ENCODE results near the gene OR5B12.
"Not testable (repeated sequence)": the region's sequence is repeated elsewhere in the genome, so short reads cannot be mapped to it uniquely, and the experiment has no call there.

The OR5B12 gene

DNA sequence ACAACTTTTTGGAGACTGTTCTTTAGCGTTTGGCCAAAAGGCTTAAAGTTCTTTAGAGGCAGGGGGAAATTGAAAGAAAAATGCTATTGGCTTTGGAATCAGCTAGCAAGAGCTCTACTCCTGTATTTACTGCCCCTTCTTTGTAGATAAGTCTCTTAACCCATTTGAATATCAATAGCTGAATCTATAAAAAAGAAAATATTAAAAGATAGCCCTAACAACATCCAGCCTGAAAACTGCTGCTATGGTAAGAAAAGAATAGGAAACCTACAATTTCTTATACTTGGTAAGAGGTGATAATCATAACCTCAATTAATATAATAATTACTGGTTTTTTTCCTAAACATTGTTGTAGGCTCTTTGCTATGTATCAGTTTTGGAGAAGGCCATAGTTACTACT is at the start of gene OR5B12:
Gene OR5B12, minus strand, starts transcription at position 101 of the 400 bp plus-strand sequence. CDS start 2,085 bp downstream, outside the sequence.
- DNase-seq (ENCODE audit: low read depth in 3 of 3), result no peak

DNA sequence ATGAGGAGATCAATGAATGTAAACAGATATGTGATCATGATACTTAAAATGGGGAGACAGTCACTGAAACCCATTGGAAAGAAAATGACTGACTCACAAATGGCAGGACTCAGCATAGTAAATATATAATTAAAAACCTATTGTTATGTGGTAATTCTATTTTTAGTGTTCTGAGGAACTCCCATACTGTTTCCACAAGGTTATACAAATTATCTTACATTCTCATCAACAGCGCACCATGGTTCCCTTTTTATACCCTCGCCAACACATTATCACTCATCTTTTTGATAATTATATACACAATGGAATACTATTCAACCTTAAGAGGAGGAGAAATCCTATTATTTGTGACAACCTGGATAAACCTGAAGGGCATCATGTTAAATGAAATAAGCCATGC is 48.8 kb upstream of the OR5B12 start:
- DNase-seq (ENCODE audit: low read depth in 3 of 3), result no peak

DNA sequence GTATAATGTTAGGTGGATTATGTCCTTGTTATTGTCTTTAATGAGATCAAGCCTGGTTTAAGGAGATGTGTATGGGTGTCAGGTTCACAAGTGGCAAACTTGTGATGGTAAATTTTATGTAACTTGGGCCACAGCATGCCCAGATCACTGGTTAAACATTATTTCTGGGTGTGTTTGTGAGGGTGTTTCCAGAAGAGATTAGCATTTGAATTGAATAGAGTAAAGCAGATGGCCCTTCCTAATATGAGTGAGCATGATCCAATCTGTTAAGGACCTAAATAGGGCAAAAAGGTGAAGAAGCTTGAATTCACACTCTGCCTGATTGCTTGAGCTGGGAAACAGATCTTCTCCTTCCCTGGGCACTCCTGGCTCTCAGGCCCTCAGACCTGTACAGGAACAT is 45.1 kb upstream of the OR5B12 start:
- no peak for DNase-seq (ENCODE audit: low read depth in 3 of 3)

DNA sequence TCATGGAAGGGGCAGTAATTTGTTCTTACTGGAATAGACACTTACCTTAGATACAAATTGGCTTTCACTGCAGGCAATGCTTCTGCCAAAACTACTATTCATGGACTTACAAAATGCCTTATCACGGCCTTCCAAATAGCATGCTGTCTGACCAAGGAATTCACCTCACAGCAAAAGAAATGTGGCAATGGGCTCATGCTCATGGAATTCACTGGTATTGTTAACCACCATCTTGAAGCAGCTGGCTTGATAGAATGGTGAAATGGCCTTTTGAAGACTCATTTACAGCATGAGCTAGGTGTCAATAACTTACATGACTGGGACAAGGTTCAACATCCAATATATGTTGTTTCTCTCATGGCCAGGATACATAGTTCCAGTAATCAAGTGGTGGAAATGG is 43.9 kb upstream of the OR5B12 start:
- no peak for DNase-seq (ENCODE audit: low read depth in 3 of 3)

DNA sequence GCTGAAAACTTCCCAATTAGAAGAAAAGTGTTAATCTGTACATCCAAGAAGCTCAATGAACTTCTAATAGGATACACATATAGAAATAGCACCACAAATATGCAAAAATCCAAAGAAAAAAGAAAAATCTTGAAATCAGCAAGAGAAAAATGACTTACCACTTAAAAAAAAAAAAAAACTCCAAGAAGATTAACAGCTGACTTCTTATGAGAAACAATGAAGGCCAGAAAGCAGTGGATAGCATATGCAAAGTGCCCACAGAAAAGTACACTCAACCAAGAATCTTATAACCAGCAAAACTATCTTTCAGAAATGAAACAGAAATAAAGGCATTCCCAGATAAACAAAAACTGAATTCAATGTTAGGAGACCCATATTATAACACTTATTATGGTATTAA is 29.9 kb upstream of the OR5B12 start:
- DNase-seq (ENCODE audit: low read depth in 3 of 3), result no peak

DNA sequence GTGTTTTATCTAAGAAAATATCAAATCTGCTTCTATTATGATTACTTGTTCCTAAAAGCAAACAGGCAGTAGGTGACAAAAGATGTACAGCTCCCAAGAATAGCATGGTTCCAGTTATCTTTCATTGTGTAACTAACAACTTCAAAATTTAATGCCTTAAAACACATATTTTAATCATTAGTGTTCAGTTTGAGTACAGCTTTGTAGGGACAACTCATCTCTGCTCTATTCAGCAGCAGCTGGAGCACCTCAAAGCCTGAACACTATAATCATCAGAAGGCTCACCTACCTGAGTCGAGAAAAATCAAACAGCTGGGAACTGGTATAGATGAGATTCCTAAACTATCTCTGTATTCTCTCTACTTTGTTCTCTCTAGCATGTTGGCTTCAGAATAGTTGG is 24.3 kb upstream of the OR5B12 start:
- DNase-seq (ENCODE audit: low read depth in 3 of 3), result no peak

DNA sequence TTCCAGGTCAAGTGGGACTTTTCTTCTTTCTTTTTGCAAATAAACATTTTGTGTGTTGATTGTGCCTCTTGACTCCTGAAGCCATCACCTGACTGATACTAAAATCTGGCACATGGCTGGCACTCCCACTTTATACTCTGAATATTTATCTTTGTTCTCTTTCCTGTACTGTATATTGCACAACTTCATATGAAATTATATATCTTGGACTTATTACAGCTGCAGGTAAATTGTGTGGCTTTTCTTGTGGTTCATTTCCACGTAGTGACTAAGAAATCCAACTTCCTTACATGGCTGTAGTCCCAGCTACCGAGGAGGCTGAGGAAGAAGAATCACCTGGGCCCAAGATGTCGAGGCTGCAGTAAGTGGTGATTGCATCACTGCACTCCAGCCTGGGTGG is 23.7 kb upstream of the OR5B12 start:
- DNase-seq (ENCODE audit: low read depth in 3 of 3), result no peak

DNA sequence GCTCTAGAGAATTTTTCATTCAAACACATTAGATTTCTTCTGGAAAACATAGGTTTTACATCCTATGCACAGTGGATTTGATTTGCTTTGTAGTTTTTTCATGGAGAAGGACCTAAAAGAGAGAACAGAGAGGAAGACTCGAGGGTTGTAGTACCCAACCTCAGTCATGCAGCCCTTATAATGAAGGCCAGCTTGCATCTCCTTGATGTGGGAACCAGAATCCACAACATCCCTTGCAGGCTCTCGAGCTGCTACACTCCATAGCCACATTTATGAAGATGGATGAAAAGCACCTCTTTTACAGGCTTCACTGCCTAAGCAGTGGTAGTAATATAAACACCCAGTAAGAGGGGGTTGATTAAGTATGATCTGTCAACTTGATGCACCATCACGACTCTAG is 9.5 kb upstream of the OR5B12 start:
- no peak for DNase-seq (ENCODE audit: low read depth in 3 of 3)

DNA sequence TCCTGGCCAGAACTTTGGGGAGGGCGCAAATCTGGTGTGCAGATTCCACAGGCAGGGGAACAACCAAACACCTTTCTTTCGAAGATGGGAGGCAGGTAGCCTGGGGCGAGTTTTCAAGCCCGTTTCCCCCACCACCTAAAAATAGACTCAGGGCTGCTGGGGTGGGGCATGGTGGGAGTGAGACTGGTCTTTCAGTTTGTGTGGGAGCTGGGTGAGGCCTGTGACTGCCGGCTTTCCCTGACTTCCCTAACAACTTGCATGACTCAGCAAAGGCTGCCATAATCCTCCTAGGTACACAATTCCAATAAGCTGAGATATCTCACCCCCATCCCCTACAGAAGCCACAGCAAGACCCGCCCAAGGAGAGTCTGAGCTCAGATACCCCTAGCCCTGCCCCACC is 4.3 kb upstream of the OR5B12 start:
- DNase-seq (ENCODE audit: low read depth in 3 of 3), result no peak

DNA sequence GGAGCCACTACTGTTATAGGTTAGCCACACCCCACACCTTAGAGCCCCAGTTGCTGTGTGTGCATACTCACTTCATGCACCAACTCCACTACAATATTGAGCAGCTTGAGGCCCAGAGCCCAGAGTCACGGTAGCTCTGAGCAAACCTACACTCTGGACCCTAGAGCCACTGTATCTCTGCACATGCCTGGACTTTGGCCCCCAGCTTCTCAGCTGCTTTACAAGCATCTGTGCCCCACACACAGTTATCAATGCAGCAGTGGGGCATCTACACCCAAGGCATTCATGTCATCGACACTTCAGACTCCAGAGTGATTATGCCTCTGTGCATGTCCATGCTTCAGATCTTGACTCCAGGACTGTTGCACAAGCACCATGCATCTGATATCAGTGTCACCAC is 2.3 kb upstream of the OR5B12 start:
- DNase-seq (ENCODE audit: low read depth in 3 of 3), result no peak

DNA sequence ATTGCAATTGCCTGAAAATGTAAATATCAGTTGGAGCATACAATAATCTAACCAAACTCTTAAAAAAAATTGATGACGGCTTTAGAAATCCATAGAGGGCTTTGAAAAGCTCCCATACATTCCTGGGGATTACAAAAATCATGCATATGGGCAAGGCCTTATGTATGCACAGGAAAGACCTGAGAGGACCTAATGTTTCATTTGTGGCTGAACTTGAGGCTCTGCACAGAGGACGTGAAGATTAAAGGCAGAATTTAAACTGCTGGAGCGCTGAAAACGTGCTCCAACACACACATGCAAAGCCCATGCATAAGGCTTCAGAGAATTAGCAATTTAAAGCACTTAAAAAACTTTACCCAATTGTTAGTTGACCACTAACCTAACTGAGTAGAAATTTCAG is 3.5 kb downstream of the OR5B12 start:
- no peak for DNase-seq (ENCODE audit: low read depth in 3 of 3)

DNA sequence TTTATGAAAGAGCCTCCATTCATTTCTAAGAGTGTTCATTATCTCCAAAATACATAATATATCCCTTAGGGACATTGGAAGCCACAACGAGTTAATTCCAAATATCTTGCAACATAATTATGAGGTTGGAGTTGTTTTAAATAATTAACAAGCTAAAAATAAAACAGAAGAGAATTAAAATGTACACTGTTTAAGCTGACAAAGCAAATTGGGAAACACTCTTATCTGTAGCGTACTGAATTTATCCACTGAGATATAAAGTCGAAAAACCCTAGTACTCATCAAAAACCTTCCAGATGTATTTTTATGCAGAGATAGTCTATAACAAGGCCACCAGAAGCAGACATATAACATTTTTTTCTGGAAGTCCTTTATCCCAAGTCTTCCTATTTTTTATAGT is 7.8 kb downstream of the OR5B12 start:
- DNase-seq (ENCODE audit: low read depth in 3 of 3), result no peak

DNA sequence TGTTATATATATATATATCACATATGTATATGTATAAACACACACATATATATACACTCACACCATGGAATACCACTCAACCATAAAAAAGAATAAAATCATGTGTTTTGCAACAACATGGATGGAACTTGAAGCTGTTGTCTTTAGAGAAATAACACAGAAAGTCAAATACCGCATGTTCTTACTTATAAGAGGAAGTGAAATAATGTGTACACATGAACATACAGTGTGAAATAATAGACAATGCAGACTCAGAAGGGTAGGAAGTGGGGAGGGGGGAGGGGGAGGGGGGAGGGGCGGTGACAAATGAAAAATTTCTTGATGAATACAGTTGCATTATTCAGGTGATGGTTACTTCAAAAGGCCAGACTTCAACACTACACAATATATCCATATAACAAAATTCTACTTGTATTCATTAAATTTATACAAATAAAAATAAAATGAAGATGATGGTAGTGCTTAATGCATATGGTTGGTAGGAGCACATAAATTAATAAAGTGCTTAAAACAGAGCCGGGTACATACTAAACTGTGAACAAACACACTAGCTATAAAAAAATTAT is 8.3 kb downstream of the OR5B12 start:
- no peak for DNase-seq (ENCODE audit: low read depth in 3 of 3)

DNA sequence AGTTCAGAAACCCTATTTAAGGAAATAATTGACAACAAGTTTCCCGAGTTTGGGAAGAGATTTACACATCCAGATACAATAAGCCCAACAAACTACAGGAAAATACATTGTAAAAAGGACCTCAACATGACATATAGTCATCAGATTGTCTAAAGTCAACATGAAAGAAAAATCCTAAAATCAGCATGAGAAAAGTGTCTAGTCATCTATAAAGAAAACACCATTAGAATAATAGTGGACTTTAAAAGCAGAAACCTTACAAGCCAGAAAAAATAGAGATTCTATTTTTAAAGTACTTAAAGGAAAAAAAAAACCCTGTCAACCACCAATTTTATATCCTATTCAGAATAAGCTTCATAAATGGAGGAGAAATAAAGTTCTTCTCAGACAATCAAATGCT is 12.8 kb downstream of the OR5B12 start:
- DNase-seq (ENCODE audit: low read depth in 3 of 3), result no peak

DNA sequence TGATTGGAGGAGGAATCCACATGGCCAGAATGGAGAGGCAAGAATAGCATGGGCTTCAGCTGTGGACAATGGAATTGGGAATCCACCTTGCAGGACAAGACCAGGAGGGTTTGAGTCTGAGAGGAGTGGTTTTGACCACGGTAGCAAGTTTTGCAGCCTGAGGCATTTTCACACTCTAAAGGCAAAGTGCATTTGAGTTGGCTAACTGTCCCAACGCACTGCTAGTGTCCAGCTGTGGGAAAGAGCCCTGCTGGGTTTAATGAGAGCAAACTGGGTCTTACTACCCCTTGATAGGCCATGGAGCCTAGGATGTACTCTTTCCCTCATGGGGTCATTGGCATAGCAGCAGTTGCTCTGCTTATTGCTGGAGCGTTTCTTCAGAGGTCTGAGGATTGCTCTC is 14.0 kb downstream of the OR5B12 start, which contains the start of gene OR5B2:
Gene OR5B2, minus strand, starts transcription at position 101 of the 400 bp plus-strand sequence. CDS start 4,860 bp downstream, outside the sequence.
- no peak for DNase-seq (ENCODE audit: low read depth in 3 of 3)

DNA sequence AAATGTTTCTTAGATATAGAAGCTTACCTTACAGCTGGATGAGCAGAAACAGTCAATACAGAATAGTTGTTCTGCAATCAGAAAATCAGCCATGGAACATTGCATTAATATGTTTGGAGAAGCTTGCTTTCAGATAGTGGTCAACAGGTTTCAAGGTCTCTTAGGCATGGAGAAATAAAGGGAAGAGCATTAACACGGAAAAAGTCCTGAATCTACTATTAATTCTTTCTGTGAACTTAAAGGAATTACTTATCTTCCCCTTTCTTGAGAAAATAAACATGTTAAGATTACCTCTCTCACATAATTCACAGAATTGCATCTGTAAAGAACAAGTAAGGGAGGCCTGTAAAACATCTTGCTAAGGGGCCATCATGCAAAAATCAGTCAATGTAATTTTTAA is 35.3 kb downstream of the OR5B12 start, which contains the start of gene OR5B3:
Gene OR5B3, minus strand, starts transcription at position 101 of the 400 bp plus-strand sequence. CDS start 3,465 bp downstream, outside the sequence.
- no peak for DNase-seq (ENCODE audit: low read depth in 3 of 3)

DNA sequence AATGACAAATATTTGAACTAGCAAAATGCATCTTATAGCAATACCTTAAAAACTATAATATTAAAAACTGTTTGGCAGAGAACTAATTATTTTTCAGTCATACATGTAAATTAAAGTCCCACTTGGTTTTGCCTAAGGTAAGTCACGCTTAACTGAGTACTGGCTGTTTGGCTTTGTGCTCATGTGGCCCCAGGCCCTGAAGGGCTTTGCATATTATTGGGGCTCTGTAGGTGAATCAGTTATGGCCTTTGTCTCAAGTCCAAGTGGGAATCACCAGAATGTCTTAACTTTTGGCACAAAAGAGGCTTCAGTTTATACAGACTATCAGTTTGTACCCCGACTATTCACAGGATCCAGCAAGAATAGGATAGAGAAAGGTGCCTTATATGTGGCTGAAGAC is 42.4 kb downstream of the OR5B12 start:
- DNase-seq (ENCODE audit: low read depth in 3 of 3), result not testable (repeated sequence)

DNA sequence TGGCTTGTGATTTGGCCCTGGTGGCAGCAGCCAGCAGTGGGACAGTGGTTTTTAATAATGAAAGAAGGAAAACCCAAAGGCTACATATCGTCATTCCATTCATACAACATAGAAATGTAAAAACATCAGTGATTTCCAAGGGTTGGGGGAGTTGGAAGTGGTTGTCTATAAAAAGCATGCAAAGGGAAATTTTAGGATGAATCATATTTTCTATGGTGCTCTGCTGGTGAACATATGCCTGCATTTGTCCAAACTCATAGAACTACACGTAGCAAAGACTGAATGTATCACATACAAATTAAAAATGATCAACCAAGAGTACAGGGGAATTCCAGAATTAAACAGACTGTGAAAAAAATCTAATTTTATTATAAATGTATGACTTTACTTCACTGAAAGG is 46.5 kb downstream of the OR5B12 start:
- no peak for DNase-seq (ENCODE audit: low read depth in 3 of 3)

DNA sequence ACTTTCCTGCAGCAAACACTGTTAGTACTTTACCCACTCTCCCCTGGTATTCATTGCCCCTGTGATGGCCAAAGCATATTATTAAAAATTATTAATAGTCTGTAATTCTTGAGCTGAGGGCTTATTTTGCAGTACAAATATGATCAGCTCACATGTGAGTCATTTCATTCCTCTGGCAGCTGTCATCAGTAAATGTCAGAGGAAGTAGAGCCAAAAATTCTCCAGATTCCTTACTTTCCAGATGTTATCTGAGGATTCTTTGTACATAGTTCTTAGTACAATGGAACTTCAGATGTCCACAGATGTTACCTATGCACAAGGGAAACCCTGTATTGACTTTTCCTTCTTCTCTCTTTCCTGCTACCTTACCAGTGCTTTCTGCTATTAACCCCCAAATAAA is 47.8 kb downstream of the OR5B12 start:
- no peak for DNase-seq (ENCODE audit: low read depth in 3 of 3)

DNA sequence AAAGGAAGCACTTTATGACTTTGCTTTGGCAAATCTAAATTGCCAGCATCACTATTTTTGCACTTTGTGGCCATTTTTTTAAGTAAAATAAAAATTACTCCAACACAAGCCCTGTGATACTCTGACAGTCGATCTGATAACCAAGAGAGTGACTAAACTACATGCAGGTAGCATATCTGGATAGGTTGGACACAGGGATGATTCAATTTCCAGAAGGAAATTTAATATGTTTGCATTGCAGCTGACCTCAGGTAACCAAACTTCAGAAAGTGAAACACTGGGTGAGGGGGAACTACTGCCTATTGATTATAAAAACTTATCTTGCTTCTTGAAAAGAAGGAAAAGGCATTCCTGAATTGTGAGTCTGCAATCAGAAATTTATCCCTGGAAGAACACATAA is 49.3 kb downstream of the OR5B12 start:
- DNase-seq (ENCODE audit: low read depth in 3 of 3), result no peak

DNA sequence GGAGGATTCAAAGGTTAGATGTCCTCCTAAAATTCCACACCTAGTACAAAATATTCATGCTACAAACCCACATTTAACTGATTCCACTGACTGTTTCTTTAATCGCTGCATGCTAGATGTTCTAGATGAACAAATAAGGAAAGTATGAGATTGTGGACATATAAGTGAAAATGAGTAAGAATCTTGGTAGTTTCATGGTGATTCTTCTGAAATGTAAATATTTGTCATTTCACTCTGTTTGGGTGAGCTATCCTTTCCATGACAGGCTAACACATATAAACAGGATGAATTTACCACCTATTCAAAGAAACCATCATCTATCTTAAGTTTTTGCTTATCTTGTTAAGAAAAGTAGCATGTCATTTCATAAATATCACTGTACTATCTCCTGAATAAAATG is 50.2 kb downstream of the OR5B12 start:
- DNase-seq (ENCODE audit: low read depth in 3 of 3), result no peak

DNA sequence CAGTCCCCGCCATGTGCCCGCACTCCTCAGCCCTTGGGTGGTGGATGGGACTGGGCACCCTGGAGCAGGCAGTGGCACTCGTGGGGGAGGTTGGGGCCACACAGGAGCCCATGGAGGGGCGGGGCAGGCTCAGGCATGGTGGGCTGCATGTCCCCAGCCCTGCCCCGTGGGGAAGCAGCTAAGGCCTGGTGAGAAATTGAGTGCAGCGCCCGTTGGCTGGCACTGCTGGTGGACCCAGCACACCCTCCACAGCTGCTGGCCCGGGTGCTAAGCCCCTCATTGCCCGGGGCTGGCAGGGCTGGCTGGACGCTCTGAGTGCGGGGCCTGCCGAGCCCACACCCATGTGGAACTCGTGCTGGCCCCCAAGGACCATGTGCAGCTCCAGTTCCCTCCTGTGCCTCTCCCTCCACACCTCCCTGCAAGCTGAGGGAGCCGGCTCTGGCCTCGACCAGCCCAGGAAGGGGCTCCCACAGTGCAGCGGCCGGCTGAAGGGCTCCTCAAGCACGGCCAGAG is 51.4 kb downstream of the OR5B12 start:
- no peak for DNase-seq (ENCODE audit: low read depth in 3 of 3)

All from stimulated activated CD4-positive, alpha-beta T cell treated with anti-CD3 and anti-CD28 coated beads, TNF-alpha, amount 100 ng/mL, for 4 hours (primary cell).